ENCODE results near the gene POLDIP3.
"Not testable (repeated sequence)": the region's sequence is repeated elsewhere in the genome, so short reads cannot be mapped to it uniquely, and the experiment has no call there.

Gene POLDIP3

GRCh38 chr22:42617155-42617983, 2.7 kb upstream of the POLDIP3 start:
- Histone ChIP-seq H3K27ac (ENCODE audit: low read length) (no peak overlapping the region), H3F3A (ENCODE audit: insufficient read depth, low read length) (peaks cover 16% of the 10 kb centered on the region), H3K27me3 (replicated peaks; ENCODE audit: insufficient read depth, low read length) (no peaks in the 10 kb centered on the region), H3K36me3 (replicated peaks; ENCODE audit: insufficient read depth, low read length) (no peaks in the 10 kb centered on the region), H3K79me2 (ENCODE audit: low read length) (peaks cover 20% of the 10 kb centered on the region), H3K9me2 (replicated peaks; ENCODE audit: insufficient read depth, low read length) (no peaks in the 10 kb centered on the region), H3K4me2 (ENCODE audit: low read depth, low read length) (no peak overlapping the region), H4K20me1 (ENCODE audit: insufficient read depth, low read length) (0 out of 2 replicates have a peak, but pooled peaks cover under 1% of the 10 kb centered on the region), H3K9ac (ENCODE audit: low read length) (no peak overlapping the region), H3K4me1 (ENCODE audit: low read length) (peaks cover 11% of the 10 kb centered on the region), H3K9me3 (replicated peaks; ENCODE audit: insufficient read depth, low read length) (no peaks in the 10 kb centered on the region), H3K4me3 (ENCODE audit: low read length) (no peak overlapping the region), H2AFZ (ENCODE audit: low read length) (no peak overlapping the region)
- TF ChIP-seq EZH2phosphoT487 (IDR thresholded peaks at IDR 0.05; ENCODE audit: low read length) (no peak), EZH2 (optimal IDR thresholded peaks at IDR 0.05; ENCODE audit: low read depth, low read length) (no peak), CTCF (IDR thresholded peaks at IDR 0.05; ENCODE audit: low read length) (no peak)
- no peak for DNase-seq

- H3K9me3 ChIP-seq (replicated peaks; ENCODE audit: insufficient read depth, low read length); H3K36me3 ChIP-seq (replicated peaks; ENCODE audit: insufficient read depth, low read length); H3K9me2 ChIP-seq (replicated peaks; ENCODE audit: insufficient read depth, low read length); H3K27me3 ChIP-seq (replicated peaks; ENCODE audit: insufficient read depth, low read length); H4K20me1 ChIP-seq (ENCODE audit: insufficient read depth, low read length); H3K4me1 ChIP-seq (ENCODE audit: low read length); DNase-seq: not testable (repeated sequence)
- Histone ChIP-seq H2AFZ (ENCODE audit: low read length) (peak overlapping the region; percentile 31), H3K79me2 (ENCODE audit: low read length) (peaks cover 35% of the 10 kb centered on the region), H3K9ac (ENCODE audit: low read length) (peak overlapping the region; percentile 77), H3F3A (ENCODE audit: insufficient read depth, low read length) (peaks cover 16% of the 10 kb centered on the region), H3K4me2 (ENCODE audit: low read depth, low read length) (peak overlapping the region; percentile 72), H3K27ac (ENCODE audit: low read length) (peak overlapping the region; percentile 92), H3K4me3 (ENCODE audit: low read length) (peak overlapping the region; percentile 94)
Observed at GRCh38 chr22:42615860-42616175, 1.1 kb upstream of the POLDIP3 start.

GRCh38 chr22:42615092-42615859, 593 bp upstream of the POLDIP3 start:
- H3K79me2 ChIP-seq (ENCODE audit: low read length): peaks cover 41% of the 10 kb centered on the region
- H4K20me1 ChIP-seq (ENCODE audit: insufficient read depth, low read length): peaks cover 15% of the 10 kb centered on the region
- H3K4me3 ChIP-seq (ENCODE audit: low read length): peak overlapping the region; percentile 94
- H3K36me3 ChIP-seq (replicated peaks; ENCODE audit: insufficient read depth, low read length): no peaks in the 10 kb centered on the region; the same call in 1 of the 2 replicates
- H3K9me2 ChIP-seq (replicated peaks; ENCODE audit: insufficient read depth, low read length): no peaks in the 10 kb centered on the region
- no peaks in the 10 kb centered on the region for H3K9me3 ChIP-seq (replicated peaks; ENCODE audit: insufficient read depth, low read length)
- H3K27me3 ChIP-seq (replicated peaks; ENCODE audit: insufficient read depth, low read length): no peaks in the 10 kb centered on the region
- H3K27ac ChIP-seq (ENCODE audit: low read length): peak overlapping the region; percentile 92
- peak overlapping the region; percentile 77 for H3K9ac ChIP-seq (ENCODE audit: low read length)
- H3F3A ChIP-seq (ENCODE audit: insufficient read depth, low read length): peaks cover 16% of the 10 kb centered on the region
- DNase-seq: peak; percentile 93
- H2AFZ ChIP-seq (ENCODE audit: low read length): peak overlapping the region; percentile 31
- TF ChIP-seq EZH2phosphoT487 (IDR thresholded peaks at IDR 0.05; ENCODE audit: low read length) (no peak), EZH2 (optimal IDR thresholded peaks at IDR 0.05; ENCODE audit: low read depth, low read length) (no peak), CTCF (IDR thresholded peaks at IDR 0.05; ENCODE audit: low read length) (no peak)
- peak overlapping the region; percentile 72 for H3K4me2 ChIP-seq (ENCODE audit: low read depth, low read length)
- H3K4me1 ChIP-seq (ENCODE audit: low read length): peaks cover 8% of the 10 kb centered on the region

Data from MM.1S (cell line).